Daoy (cell line): Measurements from ENCODE around the gene TSPAN3. TPM values are rescaled to one million over a fixed set of nuclear protein-coding genes. Genes with fewer than 3 reads are reported as not detected.

ENCODE experiments used
- DNase-seq: peaks from one replicate; pipeline ENCODE4 v3.0.0-alpha.2; 2015; ENCODE audit warnings: low read depth
- total RNA-seq: library from RNA; depleted of rRNA; stranded (reverse); fragments of >200 nt; shearing (Covaris generic); gene quantifications from 2 replicates; pipeline ENCODE4 v1.2.3, GENCODE V29; 2014

Gene TSPAN3
- total RNA-seq, 1 experiment from 2014 or later = 181 TPM

- DNase-seq = peak; percentile 29
Observed at GRCh38 chr15:77053709-77054108, 17.2 kb downstream of the TSPAN3 start.

GRCh38 chr15:77052556-77052955 is 18.4 kb downstream of the TSPAN3 start:
- no peak for DNase-seq

GRCh38 chr15:77048135-77048876 is 22.6 kb downstream of the TSPAN3 start:
- no peak for DNase-seq

GRCh38 chr15:77046704-77047412 is 24.1 kb downstream of the TSPAN3 start:
- no peak for DNase-seq

GRCh38 chr15:77045985-77046384 is 24.9 kb downstream of the TSPAN3 start:
- DNase-seq = no peak

- no peak for DNase-seq
Observed at GRCh38 chr15:77044228-77045042, 26.5 kb downstream of the TSPAN3 start.

- DNase-seq = no peak
Observed at GRCh38 chr15:77042955-77043920, 27.7 kb downstream of the TSPAN3 start.

- DNase-seq = no peak
Observed at GRCh38 chr15:77042245-77042919, 28.5 kb downstream of the TSPAN3 start.

GRCh38 chr15:77040673-77041072 is 30.2 kb downstream of the TSPAN3 start:
- DNase-seq = no peak

- DNase-seq = no peak
Observed at GRCh38 chr15:77039848-77040247, 31.1 kb downstream of the TSPAN3 start.

GRCh38 chr15:77039217-77039533 is 31.7 kb downstream of the TSPAN3 start:
- no peak for DNase-seq

GRCh38 chr15:77038312-77039216 is 32.3 kb downstream of the TSPAN3 start:
- DNase-seq = no peak

- no peak for DNase-seq
Observed at GRCh38 chr15:77037388-77038209, 33.3 kb downstream of the TSPAN3 start.

GRCh38 chr15:77036537-77037387 is 34.1 kb downstream of the TSPAN3 start:
- DNase-seq = no peak

- no peak for DNase-seq
Observed at GRCh38 chr15:77035999-77036471, 34.9 kb downstream of the TSPAN3 start.

- DNase-seq = no peak
Observed at GRCh38 chr15:77035584-77035983, 35.3 kb downstream of the TSPAN3 start.

GRCh38 chr15:77034695-77035489 is 36.0 kb downstream of the TSPAN3 start:
- no peak for DNase-seq
